HepG2 (cell line): ENCODE data around the gene ARHGEF12. TPM values are rescaled to one million over a fixed set of nuclear protein-coding genes. Genes with fewer than 3 reads are reported as not detected.

Source experiments
- ATAC-seq: fragments of 200-7000 bp; cut with Tn5 transposase; 3 replicates; pipeline ENCODE4 v1.9.1; 2020; ENCODE audit warnings: mild to moderate bottlenecking, moderate library complexity
- BruUV-seq: library from RNA; stranded (reverse); fragments of 400-500 nt; replicated peaks from 2 replicates; lab custom pipeline; 2021; lab: Mats Ljungman, UMichigan
- CTCF ChIA-PET: fragments of 300-600 bp; formaldehyde crosslinking; extraction: SDS; loops from one replicate; lab custom pipeline; 2021; ENCODE audit warnings: low total read pairs, inconsistent platforms, low intra/inter-chr PET ratio; lab: Yijun Ruan, JAX
- POLR2A ChIA-PET: fragments of 350-600 bp; sonication (Branson Sonifier 250); formaldehyde crosslinking; loops from one replicate; lab custom pipeline; 2020; ENCODE audit warnings: antibody characterized with exemption, inconsistent platforms; lab: Yijun Ruan, JAX
- DNase-seq: peaks from one replicate; pipeline ENCODE4 v3.0.0-alpha.2; 2015; ENCODE audit warnings: low spot score
- FAIRE-seq: peaks from 3 replicates; lab custom pipeline; 2011; peaks lifted over from hg19 to GRCh38; lab: Jason Lieb, UNC
- H2AFZ ChIP-seq: one replicate; pipeline ENCODE4 v1.6.1; 2011; ENCODE audit warnings: low read length, inconsistent platforms
- H3K27ac ChIP-seq: fragments of 300-600 bp; 3 replicates; pipeline ENCODE4 v1.8.0; 2011; ENCODE audit warnings: mixed run types, mild to moderate bottlenecking, mixed read lengths, low read length, inconsistent platforms; ENCODE audit not compliant: insufficient read depth; ENCODE audit errors: extremely low read length
- H3K27me3 ChIP-seq, 2 experiments: fragments of 200-600 bp in 1 of 2; 2 replicates in 1 of 2; 3 replicates in 1 of 2; pipeline versions ENCODE4 v1.6.0 to v1.8.0; 2011; ENCODE audit warnings: low read length in 2 of 2, mild to moderate bottlenecking in 2 of 2, moderate library complexity in 2 of 2, inconsistent platforms in 1 of 2; ENCODE audit not compliant: insufficient read depth in 2 of 2, control insufficient read depth in 1 of 2
- H3K36me3 ChIP-seq, 2 experiments: fragments of 200-600 bp in 1 of 2; replicated peaks in 1 of 2; 2 replicates in 1 of 2; 3 replicates in 1 of 2; pipeline versions ENCODE4 v1.5.1 to v1.8.0; 2011; ENCODE audit warnings: low read length in 2 of 2, inconsistent platforms in 1 of 2; ENCODE audit not compliant: insufficient read depth in 2 of 2, control insufficient read depth in 1 of 2
- H3K4me1 ChIP-seq: 2 replicates; pipeline ENCODE4 v1.5.1; 2012; ENCODE audit warnings: low read length, inconsistent platforms; ENCODE audit not compliant: insufficient read depth
- H3K4me2 ChIP-seq: 2 replicates; pipeline ENCODE4 v1.6.0; 2011; ENCODE audit warnings: low read depth, low read length, inconsistent platforms
- H3K4me3 ChIP-seq, 3 experiments: fragments of 200-600 bp in 1 of 3; sonication (generic), shearing (Covaris generic) in 1 of 3; replicated peaks in 1 of 3; 2 replicates each; pipeline ENCODE4 v1.5.1; 2011 to 2016; ENCODE audit warnings: low read length in 3 of 3, inconsistent platforms in 2 of 3, low read depth in 2 of 3, mild to moderate bottlenecking in 2 of 3, control low read depth in 1 of 3, mixed read lengths in 1 of 3; ENCODE audit not compliant: insufficient read depth in 1 of 3
- H3K79me2 ChIP-seq: one replicate; pipeline ENCODE4 v1.6.1; 2011; ENCODE audit warnings: low read length, inconsistent platforms; ENCODE audit not compliant: insufficient read depth
- H3K9ac ChIP-seq: 2 replicates; pipeline ENCODE4 v1.6.0; 2011; ENCODE audit warnings: mild to moderate bottlenecking, low read depth, low read length, inconsistent platforms; ENCODE audit not compliant: insufficient read depth
- H3K9me3 ChIP-seq: 2 replicates; pipeline ENCODE4 v1.5.1; 2012; ENCODE audit warnings: mild to moderate bottlenecking, low read length
- H4K20me1 ChIP-seq: 2 replicates; pipeline ENCODE4 v1.6.0; 2011; ENCODE audit warnings: inconsistent platforms, mild to moderate bottlenecking, low read length, moderate library complexity; ENCODE audit not compliant: insufficient read depth
- AGO2 ChIP-seq: fragments of 200-400 bp; formaldehyde crosslinking; optimal IDR thresholded peaks from 2 replicates; pipeline ENCODE3; 2017; ENCODE audit warnings: mild to moderate bottlenecking, low read depth, low read length, moderate library complexity
- ATF7-NPFF ChIP-seq: sonication (generic); formaldehyde crosslinking; IDR thresholded peaks from 2 replicates; pipeline ENCODE4 v1.8.1; 2023; ENCODE audit warnings: mild to moderate bottlenecking, low read depth, missing genetic modification reagents, moderate library complexity
- CREBL2 ChIP-seq: sonication (generic); formaldehyde crosslinking; IDR thresholded peaks from 2 replicates; pipeline ENCODE4 v1.8.1; 2023; ENCODE audit warnings: missing genetic modification reagents, mild to moderate bottlenecking, borderline replicate concordance
- HMGXB3 ChIP-seq: sonication (generic); formaldehyde crosslinking; IDR thresholded peaks from 2 replicates; pipeline ENCODE4 v1.4.0; 2020; ENCODE audit warnings: missing genetic modification reagents, borderline replicate concordance
- HOXD1 ChIP-seq: sonication (generic); formaldehyde crosslinking; IDR thresholded peaks from 2 replicates; pipeline ENCODE4 v1.5.0; 2020; ENCODE audit warnings: missing genetic modification reagents
- TBL1XR1 ChIP-seq: fragments of 150-350 bp; IDR thresholded peaks from 2 replicates; pipeline ENCODE4 v1.6.1; 2014; ENCODE audit warnings: borderline replicate concordance, low read length; ENCODE audit not compliant: partially characterized antibody
- TEF ChIP-seq: sonication (generic); formaldehyde crosslinking; IDR thresholded peaks from 2 replicates; pipeline ENCODE4 v1.5.0; 2020; ENCODE audit warnings: missing genetic modification reagents
- ZNF777 ChIP-seq: sonication (generic); formaldehyde crosslinking; IDR thresholded peaks from 2 replicates; pipeline ENCODE4 v1.4.0; 2020; ENCODE audit warnings: missing genetic modification reagents
- ZNF782 ChIP-seq: sonication (generic); formaldehyde crosslinking; IDR thresholded peaks from 2 replicates; pipeline ENCODE4 v1.4.0; 2020; ENCODE audit warnings: missing genetic modification reagents, mild to moderate bottlenecking, borderline replicate concordance
- WGBS: methylation state at CpG from one replicate; pipeline ENCODE4 v1.1.6; 2017; ENCODE audit warnings: low lambda C conversion rate; 5-methylcytosine and 5-hydroxymethylcytosine counted together
- in situ Hi-C: cut with HindIII; loops from 2 replicates; pipeline ENCODE4 v1.10.0; 2017; ENCODE audit warnings: low pct_unique_long_range_greater_than_20kb; ENCODE audit not compliant: extremely low pct_ligation_motif_present
- intact Hi-C: fragments of 100-400 bp; cut with micrococcal nuclease; formaldehyde crosslinking; loops from one replicate; pipeline ENCODE4 v1.10.0; 2022; ENCODE audit not compliant: unreplicated experiment
- polyA plus RNA-seq, 8 experiments: library from polyadenylated mRNA; depleted of rRNA in 3 of 8; stranded (reverse) in 7 of 8; unstranded in 1 of 8; fragments of >200 nt; fragmentation: Illumina TruSeq in 4 of 8; extraction: Trizol in 4 of 8; gene quantifications; 2 replicates each; pipeline versions ENCODE4 v1.2.1 to v1.2.3, GENCODE V29; 2011 to 2016; ENCODE audit warnings: low read depth in 4 of 8, missing spikeins in 1 of 8, mixed read lengths in 1 of 8; ENCODE audit not compliant: insufficient read depth in 1 of 8
- total RNA-seq, 5 experiments: library from RNA; depleted of rRNA; stranded (reverse); fragments of >200 nt; fragmentation: Illumina TruSeq; extraction: Trizol; gene quantifications; 2 replicates each; pipeline ENCODE4 v1.2.3, GENCODE V29; 2016; ENCODE audit warnings: low read depth in 1 of 5
- TF ChIP-seq, protein P1 (sequence below): sonication (generic); formaldehyde crosslinking; IDR thresholded peaks from 2 replicates; pipeline ENCODE4 v1.5.1; 2020; ENCODE audit warnings: mild to moderate bottlenecking, missing genetic modification reagents, moderate library complexity

ARHGEF12 gene
- total and polyA plus RNA-seq, 2 of the 13 experiments (the other 11 are each of a cell fraction or from before 2014, with no cell fraction given), result 17.9 to 54.4 TPM

- Histone ChIP-seq H3K4me3 (no peak overlapping the region), H3K27ac (no peak overlapping the region), H4K20me1 (no peaks in the 10 kb centered on the region; the same call in 1 of the 2 replicates), H3K4me2 (no peak overlapping the region), H3K27me3 (peaks cover 4 to 58% of the 10 kb centered on the region in 2 experiments; a peak in 4 of 5 replicates), H3K36me3 (no peaks in the 10 kb centered on the region), H3K4me1 (no peaks in the 10 kb centered on the region), H2AFZ (no peak overlapping the region), H3K79me2 (no peaks in the 10 kb centered on the region), H3K9me3 (no peaks in the 10 kb centered on the region), H3K9ac (no peak overlapping the region)
- ChIA-PET POLR2A (no interaction called here), CTCF (no interaction called here)
- TF ChIP-seq ATF7-NPFF (CRISPR knock-in tag), result no peak
- WGBS, result 69% methylated on average over 5 of the region's 5 CpGs
- DNase-seq (no peak), ATAC-seq (no peak), FAIRE-seq (no peak)
- in situ Hi-C loops (loop anchor here (5.0 kb wide), 1 partner anchor 59 kb away; no protein-coding TSS in a partner anchor), intact Hi-C loops (no loop called here)
- no TSS peak for BruUV-seq
Measured at GRCh38 chr11:120296554-120296953, 39.7 kb upstream of the ARHGEF12 start.

DNA sequence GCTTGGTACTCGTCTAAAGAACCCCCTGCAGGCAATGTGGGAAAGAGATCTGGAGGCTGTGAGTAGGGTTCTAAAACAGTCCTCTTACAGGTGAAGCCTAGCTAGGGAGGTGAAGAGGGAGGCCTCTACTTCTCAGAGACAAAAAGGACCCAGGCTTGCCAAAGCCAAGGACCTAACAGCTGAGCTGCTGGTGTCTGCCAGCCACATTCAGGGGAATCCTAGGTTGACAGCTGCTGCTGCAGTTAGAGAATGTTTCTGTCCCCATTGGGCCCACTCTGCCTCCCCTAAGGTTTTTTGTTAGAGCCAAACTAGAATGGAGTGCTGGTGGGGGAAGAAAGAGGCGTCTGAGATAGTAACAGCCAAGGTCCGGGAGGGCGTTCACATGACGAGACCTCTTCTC lies 37.8 kb upstream of the ARHGEF12 start:
- no peak for FAIRE-seq
- Histone ChIP-seq H3K79me2 (no peaks in the 10 kb centered on the region), H3K36me3 (no peaks in the 10 kb centered on the region), H3K4me3 (no peak overlapping the region), H3K9ac (no peak overlapping the region), H4K20me1 (no peaks in the 10 kb centered on the region; the same call in 1 of the 2 replicates), H3K27ac (no peak overlapping the region), H3K27me3 (peaks cover 4 to 65% of the 10 kb centered on the region in 2 experiments; a peak in 4 of 5 replicates), H2AFZ (no peak overlapping the region), H3K4me2 (no peak overlapping the region), H3K4me1 (no peaks in the 10 kb centered on the region), H3K9me3 (no peaks in the 10 kb centered on the region)
- ChIA-PET POLR2A (no interaction called here), CTCF (no interaction called here)
- in situ Hi-C loops (loop anchor here (5.0 kb wide), 1 partner anchor 61 kb away; no protein-coding TSS in a partner anchor), intact Hi-C loops (no loop called here)
- no TSS peak for BruUV-seq
- no peak for DNase-seq
- 25% methylated on average over 5 of the region's 5 CpGs for WGBS
- ATAC-seq, result no peak
- TF ChIP-seq ZNF777 (no peak), TBL1XR1 (no peak), CREBL2 (CRISPR knock-in tag) (no peak), HOXD1 (CRISPR knock-in tag) (no peak), AGO2 (no peak), ZNF782 (no peak), TEF (CRISPR knock-in tag) (no peak), HMGXB3 (CRISPR knock-in tag) (no peak)
- TF ChIP-seq, protein P1, sequence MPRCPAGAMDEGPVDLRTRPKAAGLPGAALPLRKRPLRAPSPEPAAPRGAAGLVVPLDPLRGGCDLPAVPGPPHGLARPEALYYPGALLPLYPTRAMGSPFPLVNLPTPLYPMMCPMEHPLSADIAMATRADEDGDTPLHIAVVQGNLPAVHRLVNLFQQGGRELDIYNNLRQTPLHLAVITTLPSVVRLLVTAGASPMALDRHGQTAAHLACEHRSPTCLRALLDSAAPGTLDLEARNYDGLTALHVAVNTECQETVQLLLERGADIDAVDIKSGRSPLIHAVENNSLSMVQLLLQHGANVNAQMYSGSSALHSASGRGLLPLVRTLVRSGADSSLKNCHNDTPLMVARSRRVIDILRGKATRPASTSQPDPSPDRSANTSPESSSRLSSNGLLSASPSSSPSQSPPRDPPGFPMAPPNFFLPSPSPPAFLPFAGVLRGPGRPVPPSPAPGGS (CRISPR knock-in tag), result no peak
